Upper lobe of left lung (tissue), 4 donors: ENCODE data around the gene ZNF282.

ENCODE experiments used
- EP300 ChIP-seq, 4 donors: sonication (generic); formaldehyde crosslinking; IDR thresholded peaks; one replicate each; pipeline ENCODE4 v1.5.1; 2017; ENCODE audit warnings: antibody characterized with exemption in 4 of 4, control low read depth in 2 of 4
- POLR2A ChIP-seq, 4 donors: fragments of 450-650 bp; IDR thresholded peaks; one replicate each; pipeline ENCODE4 v1.5.1; 2016 to 2017; ENCODE audit warnings: antibody characterized with exemption in 4 of 4, mild to moderate bottlenecking in 2 of 4
- POLR2AphosphoS5 ChIP-seq, 2 donors: sonication (generic); formaldehyde crosslinking; IDR thresholded peaks; one replicate each; pipeline ENCODE4 v1.5.1; 2017; ENCODE audit warnings: antibody characterized with exemption in 2 of 2
- TF ChIP-seq, protein P1 (sequence below), 6 experiments: fragments of 450-650 bp in 4 of 6; fragments of 200-600 bp in 2 of 6; sonication (generic) in 2 of 6; IDR thresholded peaks; one replicate each; pipeline ENCODE4 v1.5.1; 2016 to 2019; ENCODE audit warnings: antibody characterized with exemption in 6 of 6

DNA sequence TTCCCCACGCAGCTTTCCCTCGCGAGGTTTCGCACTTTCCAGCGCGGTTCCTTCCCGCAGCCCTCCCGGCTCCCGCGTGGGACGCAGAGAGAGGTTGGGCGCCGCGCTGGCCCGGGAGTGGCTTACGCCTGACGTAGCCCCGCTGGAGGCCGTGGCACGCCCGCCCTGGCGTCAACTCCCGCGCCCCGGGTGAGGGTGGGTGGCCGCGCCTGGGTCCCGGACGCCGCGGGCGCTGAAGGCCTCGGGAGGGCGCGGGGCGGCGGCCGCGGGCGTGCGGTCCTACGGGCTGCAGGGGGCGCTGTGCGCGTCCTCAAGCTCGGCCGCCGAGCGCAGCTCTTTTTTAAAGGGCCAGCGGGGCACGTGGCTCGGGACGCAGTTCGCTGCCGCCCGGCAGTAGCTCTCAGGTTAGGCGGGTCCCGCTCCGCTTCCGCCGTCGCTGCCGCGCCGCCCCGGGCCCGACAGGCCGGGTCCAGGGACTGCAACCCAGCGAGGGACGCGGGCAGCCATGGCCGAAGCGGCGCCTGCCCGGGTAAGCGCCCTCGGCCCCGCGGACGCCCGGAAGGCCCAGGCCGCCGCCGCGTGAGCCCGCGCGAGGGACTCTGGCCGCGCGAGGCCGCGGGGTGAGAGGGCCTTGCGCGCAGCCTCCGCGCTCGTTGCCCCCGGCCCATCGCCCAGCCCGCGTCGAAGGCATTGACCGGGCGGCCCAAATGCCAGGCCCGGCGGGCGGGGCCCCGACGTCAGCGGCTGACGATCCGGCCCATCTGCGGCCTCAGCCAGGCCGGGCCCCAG is 66.7 kb downstream of the ZNF282 start, which contains the start of gene ZNF783:
- TF ChIP-seq POLR2A (IDR thresholded peaks at IDR 0.05) (peak in 2 of 4 donors; percentile 67 to 71), EP300 (IDR thresholded peaks at IDR 0.05) (no peak), POLR2AphosphoS5 (IDR thresholded peaks at IDR 0.05) (peak in 1 of 2 donors; percentile 26)
- TF ChIP-seq, protein P1, sequence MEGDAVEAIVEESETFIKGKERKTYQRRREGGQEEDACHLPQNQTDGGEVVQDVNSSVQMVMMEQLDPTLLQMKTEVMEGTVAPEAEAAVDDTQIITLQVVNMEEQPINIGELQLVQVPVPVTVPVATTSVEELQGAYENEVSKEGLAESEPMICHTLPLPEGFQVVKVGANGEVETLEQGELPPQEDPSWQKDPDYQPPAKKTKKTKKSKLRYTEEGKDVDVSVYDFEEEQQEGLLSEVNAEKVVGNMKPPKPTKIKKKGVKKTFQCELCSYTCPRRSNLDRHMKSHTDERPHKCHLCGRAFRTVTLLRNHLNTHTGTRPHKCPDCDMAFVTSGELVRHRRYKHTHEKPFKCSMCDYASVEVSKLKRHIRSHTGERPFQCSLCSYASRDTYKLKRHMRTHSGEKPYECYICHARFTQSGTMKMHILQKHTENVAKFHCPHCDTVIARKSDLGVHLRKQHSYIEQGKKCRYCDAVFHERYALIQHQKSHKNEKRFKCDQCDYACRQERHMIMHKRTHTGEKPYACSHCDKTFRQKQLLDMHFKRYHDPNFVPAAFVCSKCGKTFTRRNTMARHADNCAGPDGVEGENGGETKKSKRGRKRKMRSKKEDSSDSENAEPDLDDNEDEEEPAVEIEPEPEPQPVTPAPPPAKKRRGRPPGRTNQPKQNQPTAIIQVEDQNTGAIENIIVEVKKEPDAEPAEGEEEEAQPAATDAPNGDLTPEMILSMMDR (IDR thresholded peaks at IDR 0.05): peak; percentile 91 to 98 (median 98)
